Measurements from ENCODE around the gene CRY2. TPM values are rescaled to one million over a fixed set of nuclear protein-coding genes. Genes with fewer than 3 reads are reported as not detected.

Gene CRY2
- total RNA-seq, 1 donor: 14.7 TPM

DNA sequence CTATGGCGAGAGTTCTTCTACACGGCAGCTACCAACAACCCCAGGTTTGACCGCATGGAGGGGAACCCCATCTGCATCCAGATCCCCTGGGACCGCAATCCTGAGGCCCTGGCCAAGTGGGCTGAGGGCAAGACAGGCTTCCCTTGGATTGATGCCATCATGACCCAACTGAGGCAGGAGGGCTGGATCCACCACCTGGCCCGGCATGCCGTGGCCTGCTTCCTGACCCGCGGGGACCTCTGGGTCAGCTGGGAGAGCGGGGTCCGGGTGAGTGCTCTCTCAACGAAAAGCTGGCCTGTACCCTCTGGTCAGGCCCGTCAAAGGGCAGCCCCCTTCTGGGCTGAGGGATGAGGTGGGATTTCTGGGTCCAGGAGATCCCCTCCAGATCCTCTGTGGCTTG lies 22.3 kb downstream of the CRY2 start:
- DNase-seq (ENCODE audit: low read depth): no peak
- H3K4me3 ChIP-seq (ENCODE audit: low read depth, low read length): no peak overlapping the region
- TF ChIP-seq, protein P1, sequence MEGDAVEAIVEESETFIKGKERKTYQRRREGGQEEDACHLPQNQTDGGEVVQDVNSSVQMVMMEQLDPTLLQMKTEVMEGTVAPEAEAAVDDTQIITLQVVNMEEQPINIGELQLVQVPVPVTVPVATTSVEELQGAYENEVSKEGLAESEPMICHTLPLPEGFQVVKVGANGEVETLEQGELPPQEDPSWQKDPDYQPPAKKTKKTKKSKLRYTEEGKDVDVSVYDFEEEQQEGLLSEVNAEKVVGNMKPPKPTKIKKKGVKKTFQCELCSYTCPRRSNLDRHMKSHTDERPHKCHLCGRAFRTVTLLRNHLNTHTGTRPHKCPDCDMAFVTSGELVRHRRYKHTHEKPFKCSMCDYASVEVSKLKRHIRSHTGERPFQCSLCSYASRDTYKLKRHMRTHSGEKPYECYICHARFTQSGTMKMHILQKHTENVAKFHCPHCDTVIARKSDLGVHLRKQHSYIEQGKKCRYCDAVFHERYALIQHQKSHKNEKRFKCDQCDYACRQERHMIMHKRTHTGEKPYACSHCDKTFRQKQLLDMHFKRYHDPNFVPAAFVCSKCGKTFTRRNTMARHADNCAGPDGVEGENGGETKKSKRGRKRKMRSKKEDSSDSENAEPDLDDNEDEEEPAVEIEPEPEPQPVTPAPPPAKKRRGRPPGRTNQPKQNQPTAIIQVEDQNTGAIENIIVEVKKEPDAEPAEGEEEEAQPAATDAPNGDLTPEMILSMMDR (IDR thresholded peaks at IDR 0.05; ENCODE audit: insufficient read depth, low read depth, low read length): no peak

GRCh38 chr11:45870706-45871105 lies 23.4 kb downstream of the CRY2 start:
- H3K4me3 ChIP-seq (ENCODE audit: low read depth, low read length): no peak overlapping the region
- no peak for DNase-seq (ENCODE audit: low read depth)
- TF ChIP-seq, protein P1 (IDR thresholded peaks at IDR 0.05; ENCODE audit: insufficient read depth, low read depth, low read length): no peak

- no peak overlapping the region for H3K4me3 ChIP-seq (ENCODE audit: low read depth, low read length)
- no peak for DNase-seq (ENCODE audit: low read depth)
- TF ChIP-seq, protein P1 (IDR thresholded peaks at IDR 0.05; ENCODE audit: insufficient read depth, low read depth, low read length): no peak
Measured at GRCh38 chr11:45871638-45872037, 24.4 kb downstream of the CRY2 start.

GRCh38 chr11:45872651-45873356 lies 25.5 kb downstream of the CRY2 start:
- DNase-seq (ENCODE audit: low read depth): peak; percentile 89
- H3K4me3 ChIP-seq (ENCODE audit: low read depth, low read length): no peak overlapping the region
- TF ChIP-seq, protein P1 (IDR thresholded peaks at IDR 0.05; ENCODE audit: insufficient read depth, low read depth, low read length): peak; percentile 91

DNA sequence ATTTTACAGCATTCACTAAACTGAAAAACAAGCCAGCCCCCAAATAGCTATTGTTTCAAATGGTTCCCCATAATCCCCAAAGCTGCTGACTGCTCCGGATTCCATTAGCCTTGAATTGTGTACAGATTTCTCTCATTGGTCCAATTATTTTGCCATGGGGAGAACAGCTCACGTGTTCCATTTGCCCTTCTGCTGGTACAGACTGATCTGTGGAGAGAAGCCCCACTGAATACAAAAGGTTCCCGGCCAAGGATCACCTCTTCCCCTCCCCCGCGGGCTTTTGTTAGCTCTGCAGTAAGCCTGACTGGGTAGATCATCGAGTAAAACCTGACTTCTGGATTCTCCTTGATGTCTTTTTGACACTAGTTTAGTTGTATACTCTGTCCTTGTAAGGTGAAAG lies 29.1 kb downstream of the CRY2 start:
- no peak overlapping the region for H3K4me3 ChIP-seq (ENCODE audit: low read depth, low read length)
- no peak for DNase-seq (ENCODE audit: low read depth)
- TF ChIP-seq, protein P1 (IDR thresholded peaks at IDR 0.05; ENCODE audit: insufficient read depth, low read depth, low read length): no peak

DNA sequence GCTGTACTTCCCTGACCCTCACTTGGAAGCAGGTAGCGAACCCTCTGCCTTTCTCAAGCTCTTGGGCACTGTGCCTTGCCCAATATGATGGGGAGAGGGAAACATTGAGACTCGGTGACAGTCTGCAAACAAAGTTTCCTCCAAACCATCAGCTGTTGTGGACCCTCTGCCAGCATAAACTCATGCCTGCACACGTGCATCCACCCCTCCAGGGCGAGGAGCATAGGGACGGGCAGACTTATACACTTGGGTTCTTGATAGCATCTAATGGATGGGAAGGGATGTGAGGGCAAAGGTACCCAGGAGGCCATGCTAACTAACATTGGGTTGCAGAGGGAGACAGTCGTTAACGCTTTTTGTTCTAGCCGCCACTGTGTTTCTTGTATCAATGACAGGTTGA lies 29.9 kb downstream of the CRY2 start:
- TF ChIP-seq, protein P1 (IDR thresholded peaks at IDR 0.05; ENCODE audit: insufficient read depth, low read depth, low read length): no peak
- no peak overlapping the region for H3K4me3 ChIP-seq (ENCODE audit: low read depth, low read length)
- no peak for DNase-seq (ENCODE audit: low read depth)

- no peak for DNase-seq (ENCODE audit: low read depth)
- TF ChIP-seq, protein P1 (IDR thresholded peaks at IDR 0.05; ENCODE audit: insufficient read depth, low read depth, low read length): no peak
- no peak overlapping the region for H3K4me3 ChIP-seq (ENCODE audit: low read depth, low read length)
Measured at GRCh38 chr11:45877845-45878244, 30.6 kb downstream of the CRY2 start.
